H1 (cell line): ENCODE results near the gene KCTD12.

Experiments
- CTCF ChIP-seq, 3 experiments: IDR thresholded peaks; 1 replicate in 2 of 3; 2 replicates in 1 of 3; pipeline versions ENCODE4 v1.5.1 to v1.6.1; 2011; ENCODE audit warnings: low read length in 3 of 3, mild to moderate bottlenecking in 3 of 3, inconsistent platforms in 2 of 3, low read depth in 1 of 3, moderate library complexity in 1 of 3; ENCODE audit not compliant: insufficient read depth in 1 of 3; ENCODE audit errors: control extremely low read depth in 1 of 3
- EGR1 ChIP-seq: IDR thresholded peaks from 2 replicates; pipeline ENCODE4 v1.6.1; 2011; ENCODE audit warnings: low read depth, low read length, borderline replicate concordance
- EZH2 ChIP-seq: fragments of 200-600 bp; sonication (generic); IDR thresholded peaks from 2 replicates; pipeline ENCODE4 v1.7.1; 2012; ENCODE audit warnings: low read depth, mild to moderate bottlenecking, moderate library complexity, low read length, inconsistent platforms; ENCODE audit not compliant: severe bottlenecking
- KDM5A ChIP-seq: fragments of 200-600 bp; IDR thresholded peaks from 2 replicates; pipeline ENCODE4 v1.7.1; 2012; ENCODE audit warnings: mild to moderate bottlenecking, low read length, inconsistent platforms, mixed read lengths
- POLR2A ChIP-seq, 2 experiments: IDR thresholded peaks; 1 replicate in 1 of 2; 2 replicates in 1 of 2; pipeline ENCODE4 v1.6.1; 2011; ENCODE audit warnings: low read depth in 2 of 2, low read length in 2 of 2, mild to moderate bottlenecking in 2 of 2; ENCODE audit errors: control extremely low read depth in 1 of 2
- POLR2AphosphoS5 ChIP-seq: IDR thresholded peaks from 2 replicates; pipeline ENCODE4 v1.6.1; 2011; ENCODE audit warnings: low read depth, low read length
- RAD21 ChIP-seq, 2 experiments: IDR thresholded peaks in 1 of 2; conservative IDR thresholded peaks in 1 of 2; 2 replicates each; pipeline ENCODE4 v1.6.1; 2011; ENCODE audit warnings: low read depth in 2 of 2, low read length in 2 of 2, improper control_type of control experiment in 1 of 2, inconsistent platforms in 1 of 2, mild to moderate bottlenecking in 1 of 2, moderate library complexity in 1 of 2
- RFX5 ChIP-seq: IDR thresholded peaks from 2 replicates; pipeline ENCODE4 v1.6.1; 2011; ENCODE audit warnings: low read depth, low read length, improper control_type of control experiment, borderline replicate concordance
- SP1 ChIP-seq: IDR thresholded peaks from 2 replicates; pipeline ENCODE4 v1.6.1; 2011; ENCODE audit warnings: low read depth, low read length
- SP2 ChIP-seq: IDR thresholded peaks from 2 replicates; pipeline ENCODE4 v1.6.1; 2012; ENCODE audit warnings: mild to moderate bottlenecking, low read length, inconsistent platforms
- TBP ChIP-seq: IDR thresholded peaks from 2 replicates; pipeline ENCODE4 v1.6.1; 2011; ENCODE audit warnings: low read depth, low read length, improper control_type of control experiment
- YY1 ChIP-seq: IDR thresholded peaks from 2 replicates; pipeline ENCODE4 v1.6.1; 2011; ENCODE audit warnings: low read depth, mild to moderate bottlenecking, low read length

DNA sequence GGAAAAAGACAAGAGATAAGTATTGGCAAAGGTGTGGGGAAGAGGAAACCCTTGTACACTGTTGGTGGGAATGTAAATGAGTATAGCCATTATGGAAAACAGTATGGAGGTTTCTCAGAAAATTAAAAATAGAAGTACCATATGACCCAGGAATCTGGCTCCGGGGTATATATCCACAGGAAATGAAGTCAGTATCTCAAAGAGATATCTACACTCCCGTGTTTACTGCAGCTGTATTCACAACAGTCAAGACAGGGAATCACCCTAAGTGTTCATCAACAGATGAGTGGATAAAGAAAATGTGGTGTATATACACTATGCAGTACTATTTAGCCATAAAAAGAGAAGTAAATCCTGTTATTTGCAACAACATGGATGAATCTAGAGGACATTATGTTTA, 13.5 kb downstream of the KCTD12 start:
- TF ChIP-seq CTCF (IDR thresholded peaks at IDR 0.05; ENCODE audit: control extremely low read depth in 1 of 3, insufficient read depth in 1 of 3, low read depth in 1 of 3, low read length in 3 of 3) (no peak), TBP (no peak), POLR2AphosphoS5 (no peak), POLR2A (IDR thresholded peaks at IDR 0.05; ENCODE audit: control extremely low read depth in 1 of 2, low read depth in 2 of 2, low read length in 2 of 2) (no peak), EZH2 (no peak), RFX5 (no peak), RAD21 (IDR thresholded peaks at IDR 0.05 in 1 of 2, conservative IDR thresholded peaks at IDR 0.05 in 1 of 2; ENCODE audit: low read depth in 2 of 2, low read length in 2 of 2) (no peak), KDM5A (no peak), EGR1 (no peak), SP1 (no peak), YY1 (no peak), SP2 (no peak)
